BLaER1 treated with 17β-estradiol and CSF1 and Interleukin-3, amounts not matched to agents 10 nM and 100 nM (cell line): ENCODE data around the gene CDC7.

ENCODE experiments used
- H3K27ac ChIP-seq, 11 experiments: shearing (Covaris generic); formaldehyde crosslinking; 2 replicates each; pipeline ENCODE4 v1.8.1; 2022
- H3K27me3 ChIP-seq, 11 experiments: shearing (Covaris generic); formaldehyde crosslinking; 2 replicates each; pipeline ENCODE4 v1.8.1; 2022
- H3K36me3 ChIP-seq, 11 experiments: shearing (Covaris generic); formaldehyde crosslinking; 2 replicates each; pipeline ENCODE4 v1.8.1; 2022
- H3K4me1 ChIP-seq, 10 experiments: shearing (Covaris generic); formaldehyde crosslinking; 2 replicates each; pipeline ENCODE4 v1.8.1; 2022
- H3K4me2 ChIP-seq, 11 experiments: shearing (Covaris generic); formaldehyde crosslinking; 2 replicates each; pipeline ENCODE4 v1.8.1; 2022
- H3K4me3 ChIP-seq, 10 experiments: shearing (Covaris generic); formaldehyde crosslinking; 2 replicates each; pipeline ENCODE4 v1.8.1; 2022
- H3K9ac ChIP-seq, 11 experiments: shearing (Covaris generic); formaldehyde crosslinking; 2 replicates each; pipeline ENCODE4 v1.8.1; 2022
- H3K9me3 ChIP-seq, 11 experiments: shearing (Covaris generic); formaldehyde crosslinking; replicated peaks in 1 of 11; 2 replicates each; pipeline ENCODE4 v1.8.1; 2022
- H4K20me1 ChIP-seq, 11 experiments: shearing (Covaris generic); formaldehyde crosslinking; 2 replicates each; pipeline ENCODE4 v1.8.1; 2022
- Cebpa-rat ChIP-seq, 11 experiments: shearing (Covaris generic); IDR thresholded peaks; 2 replicates each; pipeline ENCODE4 v1.8.1; 2022

CDC7 gene

DNA sequence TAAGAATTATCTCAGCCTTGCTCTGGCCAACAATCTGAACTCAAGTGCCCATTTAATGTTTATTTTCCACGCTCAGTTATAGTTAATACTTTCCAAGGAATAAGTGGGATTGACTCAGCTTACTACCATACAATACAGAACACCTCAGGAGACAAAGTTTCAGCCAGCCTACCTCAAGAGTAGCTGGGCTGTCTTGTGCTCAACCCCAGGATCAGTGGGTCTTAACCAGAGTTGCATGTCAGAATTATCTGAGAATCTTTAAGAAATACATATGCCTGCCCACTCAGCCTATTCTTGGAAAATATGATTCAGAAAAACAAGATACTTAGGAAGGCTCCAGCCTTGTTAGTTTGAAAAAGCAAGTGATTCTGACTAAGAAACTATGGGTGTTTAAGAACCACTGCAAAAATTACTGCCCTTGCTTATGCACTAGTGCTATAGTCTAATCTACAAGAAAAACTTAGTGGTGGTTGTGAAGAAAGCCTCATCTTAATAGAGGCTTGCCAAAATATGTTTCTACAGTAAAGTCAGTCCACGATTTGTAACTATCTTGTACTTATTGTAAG, 20.4 kb downstream of the CDC7 start:
- no peaks in the 10 kb centered on the region for H3K4me1 ChIP-seq
- peaks cover 0 to 85% (median 51%) of the 10 kb centered on the region in 11 experiments; a peak in 19 of 22 replicates for H3K36me3 ChIP-seq
- no peak overlapping the region for H3K9ac ChIP-seq
- no peaks in the 10 kb centered on the region for H4K20me1 ChIP-seq
- H3K27ac ChIP-seq = no peak overlapping the region
- H3K9me3 ChIP-seq = no peaks in the 10 kb centered on the region
- H3K4me3 ChIP-seq = no peak overlapping the region
- no peak overlapping the region for H3K4me2 ChIP-seq
- H3K27me3 ChIP-seq = no peaks in the 10 kb centered on the region
- no peak for TF ChIP-seq Cebpa-rat (IDR thresholded peaks at IDR 0.05)

DNA sequence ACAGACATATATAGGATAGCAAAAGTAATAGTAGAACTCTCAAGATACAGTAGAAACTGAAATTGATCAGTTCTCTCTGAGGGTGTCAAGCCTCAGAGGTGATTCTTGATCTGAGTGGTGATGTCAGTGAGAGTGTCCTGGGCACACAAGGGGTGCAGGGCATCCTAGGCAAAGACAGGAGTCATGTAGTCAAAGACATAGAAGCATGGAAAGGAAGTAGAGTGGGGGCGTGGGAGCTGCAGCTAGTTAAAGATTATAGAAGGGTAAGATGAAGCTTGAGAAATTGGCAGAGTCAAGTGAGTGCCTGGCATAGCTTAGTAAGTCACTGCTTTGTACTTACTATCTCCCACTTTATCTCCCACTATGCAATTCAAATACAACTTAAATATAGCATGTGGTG, 22.8 kb downstream of the CDC7 start:
- Histone ChIP-seq H3K9me3 (no peaks in the 10 kb centered on the region), H3K27me3 (no peaks in the 10 kb centered on the region), H4K20me1 (no peaks in the 10 kb centered on the region), H3K4me2 (no peak overlapping the region), H3K27ac (no peak overlapping the region), H3K36me3 (peaks cover 0 to 68% (median 26%) of the 10 kb centered on the region in 11 experiments; a peak in 16 of 22 replicates), H3K9ac (no peak overlapping the region), H3K4me3 (no peak overlapping the region), H3K4me1 (no peaks in the 10 kb centered on the region)
- no peak for TF ChIP-seq Cebpa-rat (IDR thresholded peaks at IDR 0.05)

DNA sequence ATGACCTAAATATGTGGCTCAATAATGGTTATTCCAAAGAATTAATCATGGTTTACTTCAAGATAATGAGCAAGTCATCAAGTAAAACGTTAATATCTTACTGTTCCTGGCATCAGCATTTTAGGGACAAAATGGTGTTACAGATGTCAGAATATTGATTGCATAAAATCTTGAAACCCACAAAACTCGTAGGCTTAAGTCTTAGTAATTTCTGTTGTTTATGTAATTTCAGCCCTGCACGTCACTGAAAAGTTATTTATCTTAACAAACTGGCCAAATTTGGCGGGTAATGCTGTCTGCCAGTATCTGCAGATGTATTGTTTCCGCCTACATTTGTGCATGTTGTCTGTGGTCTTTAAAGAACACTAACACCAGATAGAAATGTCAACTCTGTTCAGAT, 25.8 kb downstream of the CDC7 start:
- no peaks in the 10 kb centered on the region for H3K27me3 ChIP-seq
- H3K27ac ChIP-seq = no peak overlapping the region
- TF ChIP-seq Cebpa-rat (IDR thresholded peaks at IDR 0.05) = no peak
- H3K9ac ChIP-seq = no peak overlapping the region
- peaks cover 0 to 38% (median 16%) of the 10 kb centered on the region in 11 experiments; a peak in 16 of 22 replicates for H3K36me3 ChIP-seq
- no peak overlapping the region for H3K4me2 ChIP-seq
- no peaks in the 10 kb centered on the region for H3K9me3 ChIP-seq
- H4K20me1 ChIP-seq = no peaks in the 10 kb centered on the region
- H3K4me3 ChIP-seq = no peak overlapping the region
- peaks cover 5 to 21% (median 15%) of the 10 kb centered on the region in 10 experiments; a peak in 17 of 20 replicates for H3K4me1 ChIP-seq

DNA sequence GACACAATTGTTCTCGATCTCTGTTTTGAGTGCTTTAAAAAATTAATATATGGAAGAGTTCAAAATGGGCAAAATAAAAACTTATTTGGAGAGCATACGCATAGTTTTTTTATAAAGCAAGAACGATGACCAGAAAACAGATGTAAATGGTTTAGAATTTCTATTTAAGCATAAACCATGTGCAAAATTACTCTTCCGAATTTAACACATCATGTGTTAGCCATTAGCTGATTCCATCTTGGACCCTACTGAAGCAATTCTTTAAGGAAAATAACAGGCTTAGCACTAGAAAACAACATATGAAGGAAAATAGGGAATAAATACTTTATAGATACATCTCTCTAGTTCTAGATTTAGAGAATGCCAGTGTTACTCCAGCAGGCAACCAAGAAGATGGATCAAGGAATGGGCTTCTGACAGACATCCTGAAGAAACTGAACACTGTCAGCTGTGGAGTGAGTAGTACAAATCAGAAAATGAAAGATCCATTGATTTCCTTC, 26.7 kb downstream of the CDC7 start:
- TF ChIP-seq Cebpa-rat (IDR thresholded peaks at IDR 0.05) = no peak
- H3K4me3 ChIP-seq = no peak overlapping the region

DNA sequence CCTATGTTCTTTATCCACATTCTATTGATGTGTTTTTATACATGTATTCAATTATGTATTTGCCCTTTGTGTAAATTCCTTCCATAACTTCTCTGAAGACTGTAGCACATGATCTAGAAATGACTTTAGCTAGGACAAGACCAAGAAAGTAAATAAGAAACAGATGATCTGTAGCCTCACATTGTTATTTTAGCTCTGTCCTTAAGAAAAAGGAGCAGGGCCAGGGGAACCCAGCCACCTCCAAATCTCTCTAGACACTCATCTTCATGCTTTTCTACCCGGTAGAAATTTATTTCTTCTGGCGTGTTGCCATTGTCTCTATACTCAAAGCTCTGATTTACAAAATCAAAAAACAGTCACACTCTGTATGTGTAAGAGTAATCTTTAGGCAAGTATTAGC, 27.1 kb downstream of the CDC7 start:
- H3K27me3 ChIP-seq = no peaks in the 10 kb centered on the region
- TF ChIP-seq Cebpa-rat (IDR thresholded peaks at IDR 0.05) = no peak
- no peak overlapping the region for H3K27ac ChIP-seq
- no peaks in the 10 kb centered on the region for H3K9me3 ChIP-seq
- no peak overlapping the region for H3K9ac ChIP-seq
- H3K4me2 ChIP-seq = no peak overlapping the region
- H3K36me3 ChIP-seq = peaks cover 0 to 33% (median 16%) of the 10 kb centered on the region in 11 experiments; a peak in 15 of 22 replicates
- H3K4me3 ChIP-seq = no peak overlapping the region
- H3K4me1 ChIP-seq = peaks cover 5 to 33% (median 26%) of the 10 kb centered on the region in 10 experiments; a peak in 17 of 20 replicates
- H4K20me1 ChIP-seq = no peaks in the 10 kb centered on the region

More for the DNA sequence above, 26.7 kb downstream of the CDC7 start:
- Histone ChIP-seq H3K27ac (no peak overlapping the region), H3K27me3 (no peaks in the 10 kb centered on the region), H3K9ac (no peak overlapping the region), H3K9me3 (no peaks in the 10 kb centered on the region), H3K36me3 (peaks cover 0 to 33% (median 16%) of the 10 kb centered on the region in 11 experiments; a peak in 15 of 22 replicates), H3K4me1 (peaks cover 5 to 29% (median 22%) of the 10 kb centered on the region in 10 experiments; a peak in 17 of 20 replicates), H4K20me1 (no peaks in the 10 kb centered on the region), H3K4me2 (no peak overlapping the region)

DNA sequence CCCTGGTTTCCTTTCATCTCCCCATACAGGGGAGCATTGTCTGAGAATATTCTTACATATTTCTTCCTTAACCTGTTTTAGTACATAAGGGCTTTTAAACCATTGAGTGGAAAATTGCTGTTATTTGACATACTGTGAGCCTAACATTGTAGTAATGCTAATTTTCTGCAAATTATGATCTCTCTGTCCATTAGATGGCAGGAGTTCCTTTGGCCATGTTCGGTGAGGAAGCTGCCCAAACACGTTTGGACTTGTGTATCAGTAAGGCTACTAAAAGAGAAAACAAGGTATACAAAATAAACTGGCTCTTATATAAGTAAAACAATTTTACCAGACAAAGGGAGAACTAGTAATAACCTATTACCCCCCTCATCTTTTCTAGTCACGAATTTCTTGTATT, 29.2 kb downstream of the CDC7 start:
- H3K4me2 ChIP-seq = peak overlapping the region in 10 of 11 experiments; percentile 12 to 53 (median 38); a peak in 19 of 22 replicates
- no peak overlapping the region for H3K4me3 ChIP-seq
- no peak overlapping the region for H3K27ac ChIP-seq
- H3K9me3 ChIP-seq = no peaks in the 10 kb centered on the region
- H3K27me3 ChIP-seq = no peaks in the 10 kb centered on the region
- peaks cover 0 to 13% (median 0%) of the 10 kb centered on the region in 11 experiments; a peak in 9 of 22 replicates for H3K36me3 ChIP-seq
- TF ChIP-seq Cebpa-rat (IDR thresholded peaks at IDR 0.05) = no peak
- H3K4me1 ChIP-seq = peaks cover 5 to 37% (median 31%) of the 10 kb centered on the region in 10 experiments; a peak in 17 of 20 replicates
- H3K9ac ChIP-seq = no peak overlapping the region
- H4K20me1 ChIP-seq = no peaks in the 10 kb centered on the region

DNA sequence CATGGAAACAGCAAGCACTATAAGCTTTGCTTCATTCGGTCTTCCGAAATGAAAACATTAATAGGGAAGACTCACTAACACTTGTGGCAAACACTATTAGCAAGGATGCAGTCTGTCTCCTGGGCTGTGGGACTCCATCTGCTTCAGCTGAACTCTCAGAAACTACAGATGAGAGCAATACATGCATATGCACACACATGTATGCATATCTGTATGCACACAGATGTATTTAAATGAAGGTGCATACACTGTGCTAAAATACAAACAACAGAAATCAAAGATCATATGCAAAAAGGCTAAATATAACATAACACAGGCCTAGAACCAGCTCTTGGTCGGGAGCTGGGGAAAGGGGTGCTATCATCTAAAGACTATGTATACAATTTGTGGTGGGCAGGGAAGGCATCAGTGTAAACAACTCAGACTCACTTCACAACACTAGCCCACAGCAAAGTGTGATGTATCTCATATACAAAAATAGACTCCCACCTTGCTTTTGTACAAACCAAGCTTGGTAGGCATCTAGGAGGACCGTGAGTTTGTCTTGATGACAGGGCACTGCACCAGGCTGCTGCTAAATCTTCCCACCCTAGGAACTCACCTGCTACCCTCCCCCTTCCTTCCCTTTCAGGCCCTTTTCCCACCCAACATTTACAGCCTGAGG, 32.8 kb downstream of the CDC7 start:
- no peak for TF ChIP-seq Cebpa-rat (IDR thresholded peaks at IDR 0.05)
- Histone ChIP-seq H3K4me1 (peaks cover 5 to 37% (median 31%) of the 10 kb centered on the region in 10 experiments; a peak in 17 of 20 replicates), H3K27me3 (no peaks in the 10 kb centered on the region), H3K36me3 (no peaks in the 10 kb centered on the region; a peak in 1 of 22 replicates), H4K20me1 (no peaks in the 10 kb centered on the region), H3K9ac (no peak overlapping the region), H3K27ac (no peak overlapping the region), H3K4me3 (no peak overlapping the region), H3K9me3 (peaks cover 0 to 5% (median 0%) of the 10 kb centered on the region in 11 experiments; a peak in 1 of 22 replicates), H3K4me2 (peak overlapping the region in 5 of 11 experiments; percentile 36 to 76 (median 58); a peak in 6 of 22 replicates)

DNA sequence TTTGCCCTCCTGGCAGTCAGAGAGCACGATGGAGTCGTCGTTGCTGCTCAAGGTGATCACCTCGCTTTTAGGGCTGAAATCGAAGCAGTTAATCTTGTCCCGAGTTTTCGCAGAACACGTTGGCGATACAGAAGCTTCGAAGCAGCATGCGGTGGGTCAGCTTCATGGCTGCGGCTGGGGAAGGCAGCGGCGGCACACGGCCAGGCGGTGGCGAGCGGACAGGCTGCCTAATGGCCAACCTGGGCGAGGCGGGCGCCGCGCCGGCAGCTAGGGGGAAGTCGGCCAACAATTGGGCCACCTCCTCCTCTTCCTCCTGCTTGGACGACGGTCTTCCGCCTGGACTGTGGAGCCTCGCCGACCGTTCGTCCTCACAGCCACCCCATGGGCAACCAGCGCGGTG, 34.8 kb downstream of the CDC7 start:
- Histone ChIP-seq H3K27me3 (no peaks in the 10 kb centered on the region), H3K4me3 (no peak overlapping the region), H3K4me1 (peaks cover under 1 to 27% (median 22%) of the 10 kb centered on the region in 10 experiments; a peak in 16 of 20 replicates), H3K27ac (no peak overlapping the region), H3K4me2 (no peak overlapping the region), H4K20me1 (no peaks in the 10 kb centered on the region), H3K9ac (no peak overlapping the region), H3K36me3 (no peaks in the 10 kb centered on the region), H3K9me3 (peaks cover 0 to 5% (median 0%) of the 10 kb centered on the region in 11 experiments; a peak in 1 of 22 replicates)
- TF ChIP-seq Cebpa-rat (IDR thresholded peaks at IDR 0.05) = no peak

DNA sequence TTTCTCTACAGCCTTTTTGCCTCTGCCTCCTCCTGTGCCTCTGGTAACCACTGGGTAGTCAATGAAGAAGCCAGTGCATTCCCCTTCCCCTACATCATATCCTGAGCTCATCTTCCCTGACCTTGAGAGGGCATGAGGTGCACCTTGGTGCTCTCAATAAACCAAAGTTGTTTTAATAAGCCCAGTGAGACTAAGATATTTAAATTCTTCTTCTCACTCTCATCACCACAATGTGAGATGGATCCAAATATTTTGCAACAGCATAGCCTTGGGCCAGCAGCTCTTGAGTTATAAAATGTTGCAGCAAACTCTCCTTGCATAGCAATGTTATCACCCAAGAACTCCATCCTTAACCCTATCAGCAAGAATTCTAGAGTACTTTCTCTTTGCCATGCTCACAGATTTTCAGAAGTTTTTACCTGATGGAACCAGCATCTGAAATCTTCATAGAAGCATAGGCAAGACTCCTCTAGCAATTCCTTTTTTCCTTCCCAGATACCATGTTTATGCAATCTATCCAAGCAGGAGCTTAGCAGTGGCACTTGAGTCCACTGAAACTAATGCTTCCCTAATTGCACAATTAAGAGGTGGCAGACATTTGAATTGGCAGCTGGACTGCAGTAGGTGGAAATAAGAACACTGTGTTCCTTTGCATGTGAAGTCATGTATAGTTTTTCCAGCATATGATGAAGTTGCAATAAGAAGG, 36.8 kb downstream of the CDC7 start:
- Histone ChIP-seq H3K4me2 (no peak overlapping the region), H4K20me1 (no peaks in the 10 kb centered on the region), H3K4me1 (peaks cover 0 to 21% (median 18%) of the 10 kb centered on the region in 10 experiments; a peak in 16 of 20 replicates), H3K4me3 (no peak overlapping the region), H3K27ac (no peak overlapping the region), H3K36me3 (no peaks in the 10 kb centered on the region), H3K27me3 (no peaks in the 10 kb centered on the region), H3K9me3 (peaks cover 0 to 6% (median 0%) of the 10 kb centered on the region in 11 experiments; a peak in 3 of 22 replicates), H3K9ac (no peak overlapping the region)
- no peak for TF ChIP-seq Cebpa-rat (IDR thresholded peaks at IDR 0.05)
